HCT116 (cell line): ENCODE measurements around the gene IRX3. TPM values are rescaled to one million over a fixed set of nuclear protein-coding genes. Genes with fewer than 3 reads are reported as not detected.

Experiments
- ATAC-seq: fragments of 200-7000 bp; cut with Tn5 transposase; 2 replicates; pipeline ENCODE4 v1.9.1; 2020; ENCODE audit warnings: mild to moderate bottlenecking, moderate library complexity
- BruUV-seq: library from RNA; stranded (reverse); fragments of 400-500 nt; replicated peaks from 2 replicates; lab custom pipeline; 2021; lab: Mats Ljungman, UMichigan
- CTCF ChIA-PET: fragments of 300-600 bp; sonication (Branson Sonifier 250); formaldehyde crosslinking; loops from one replicate; lab custom pipeline; 2021; ENCODE audit warnings: antibody characterized with exemption; lab: Charles Lee
- POLR2A ChIA-PET: fragments of 300-600, 350-600 bp; sonication (Branson Sonifier 250); formaldehyde crosslinking; loops from one replicate; lab custom pipeline; 2021; ENCODE audit warnings: antibody characterized with exemption; lab: Charles Lee
- RAD21 ChIA-PET, 2 experiments: fragments of 300-600 bp; sonication (Branson Sonifier 250); formaldehyde crosslinking; loops; one replicate each; lab custom pipeline; 2023; ENCODE audit warnings: low total read pairs in 2 of 2; ENCODE audit not compliant: uncharacterized antibody in 2 of 2, unreplicated experiment in 2 of 2, low non-redundant PET in 1 of 2; lab: Charles Lee
- DNase-seq: peaks from one replicate; pipeline ENCODE4 v3.0.0-alpha.2; 2010; ENCODE audit warnings: low read depth, low spot score
- H2AFZ ChIP-seq: fragments of 200-600 bp; shearing (Covaris generic), sonication (generic); 2 replicates; pipeline ENCODE4 v1.6.1; 2017; ENCODE audit warnings: low read depth, mixed run types, mixed read lengths, antibody characterized with exemption, low read length; ENCODE audit not compliant: poor library complexity, severe bottlenecking
- H3K27ac ChIP-seq: 2 replicates; pipeline ENCODE4 v1.5.1; 2012; ENCODE audit warnings: low read depth, low read length
- H3K27me3 ChIP-seq: fragments of 200-600 bp; sonication (generic); 2 replicates; pipeline ENCODE4 v1.6.1; 2016; ENCODE audit warnings: mixed run types, low read length, mixed read lengths; ENCODE audit not compliant: insufficient read depth
- H3K36me3 ChIP-seq, 2 experiments: fragments of 200-500 bp in 1 of 2; fragments of 200-600 bp in 1 of 2; sonication (Bioruptor generic) in 1 of 2; sonication (generic) in 1 of 2; 2 replicates each; pipeline versions ENCODE4 v1.5.1 to v1.6.1; 2014 to 2016; ENCODE audit warnings: low read length in 2 of 2, inconsistent platforms in 1 of 2, mixed read lengths in 1 of 2, mixed run types in 1 of 2; ENCODE audit not compliant: insufficient read depth in 2 of 2, control insufficient read depth in 1 of 2
- H3K4me1 ChIP-seq, 2 experiments: fragments of 200-600 bp in 1 of 2; sonication (generic) in 1 of 2; 2 replicates each; pipeline versions ENCODE4 v1.5.1 to v1.6.1; 2012 to 2017; ENCODE audit warnings: low read length in 2 of 2, inconsistent platforms in 1 of 2, mild to moderate bottlenecking in 1 of 2, mixed read lengths in 1 of 2, mixed run types in 1 of 2, moderate library complexity in 1 of 2; ENCODE audit not compliant: insufficient read depth in 2 of 2, control insufficient read depth in 1 of 2
- H3K4me2 ChIP-seq: fragments of 200-600 bp; sonication (generic); 2 replicates; pipeline ENCODE4 v1.6.1; 2017; ENCODE audit warnings: mixed run types, low read length, mixed read lengths
- H3K4me3 ChIP-seq, 2 experiments: fragments of 200-600 bp in 1 of 2; sonication (generic) in 1 of 2; replicated peaks in 1 of 2; 2 replicates each; pipeline ENCODE4 v1.5.1; 2011 to 2016; ENCODE audit warnings: low read length in 2 of 2, control low read depth in 1 of 2, low read depth in 1 of 2, mild to moderate bottlenecking in 1 of 2, mixed read lengths in 1 of 2, mixed run types in 1 of 2
- H3K79me2 ChIP-seq: fragments of 200-600 bp; sonication (generic); 2 replicates; pipeline ENCODE4 v1.6.1; 2017; ENCODE audit warnings: mild to moderate bottlenecking, mixed run types, low read length, moderate library complexity, mixed read lengths; ENCODE audit not compliant: insufficient read depth
- H3K9ac ChIP-seq: fragments of 200-600 bp; sonication (generic); 2 replicates; pipeline ENCODE4 v1.6.1; 2016; ENCODE audit warnings: low read length, mixed read lengths
- H3K9me2 ChIP-seq: fragments of 200-600 bp; sonication (generic), shearing (Covaris generic); 2 replicates; pipeline ENCODE4 v1.6.1; 2017; ENCODE audit warnings: mixed run types, mild to moderate bottlenecking, moderate library complexity; ENCODE audit not compliant: insufficient read depth
- H3K9me3 ChIP-seq, 2 experiments: fragments of 200-500 bp in 1 of 2; fragments of 200-600 bp in 1 of 2; sonication (Bioruptor generic) in 1 of 2; sonication (generic) in 1 of 2; 2 replicates each; pipeline ENCODE4 v1.6.1; 2014 to 2017; ENCODE audit warnings: low read length in 2 of 2, mixed read lengths in 2 of 2, inconsistent platforms in 1 of 2, low read depth in 1 of 2, mild to moderate bottlenecking in 1 of 2, mixed run types in 1 of 2, moderate library complexity in 1 of 2; ENCODE audit not compliant: control insufficient read depth in 1 of 2, insufficient read depth in 1 of 2
- H4K20me1 ChIP-seq: fragments of 200-600 bp; sonication (generic), shearing (Covaris generic); 2 replicates; pipeline ENCODE4 v1.6.1; 2017; ENCODE audit warnings: mixed run types, mild to moderate bottlenecking, moderate library complexity; ENCODE audit not compliant: insufficient read depth
- CBX3 ChIP-seq: IDR thresholded peaks from 2 replicates; pipeline ENCODE4 v1.6.1; 2012; ENCODE audit warnings: low read depth
- CEBPB ChIP-seq: IDR thresholded peaks from 2 replicates; pipeline ENCODE4 v1.6.1; 2012; ENCODE audit warnings: low read depth
- EGR1 ChIP-seq: IDR thresholded peaks from 2 replicates; pipeline ENCODE4 v1.6.1; 2012; ENCODE audit warnings: low read depth
- ELF1 ChIP-seq: IDR thresholded peaks from 2 replicates; pipeline ENCODE4 v1.6.1; 2012; ENCODE audit warnings: low read depth, borderline replicate concordance
- MAX ChIP-seq: IDR thresholded peaks from 2 replicates; pipeline ENCODE4 v1.6.1; 2012
- POLR2AphosphoS5 ChIP-seq: IDR thresholded peaks from 2 replicates; pipeline ENCODE4 v1.6.1; 2011; ENCODE audit warnings: mild to moderate bottlenecking, low read depth, low read length, moderate library complexity
- SIN3A ChIP-seq: IDR thresholded peaks from 2 replicates; pipeline ENCODE4 v1.6.1; 2012; ENCODE audit warnings: low read depth
- SP1 ChIP-seq: IDR thresholded peaks from 2 replicates; pipeline ENCODE4 v1.6.1; 2012; ENCODE audit warnings: low read depth
- SRF ChIP-seq: IDR thresholded peaks from 2 replicates; pipeline ENCODE4 v1.6.1; 2012; ENCODE audit warnings: low read depth
- TCF7L2 ChIP-seq: IDR thresholded peaks from 2 replicates; pipeline ENCODE4 v1.7.0; 2011; ENCODE audit warnings: borderline replicate concordance, inconsistent platforms; ENCODE audit not compliant: insufficient read depth, insufficient read length; ENCODE audit errors: extremely low read depth
- YY1 ChIP-seq: IDR thresholded peaks from 2 replicates; pipeline ENCODE4 v1.6.1; 2011; ENCODE audit warnings: low read length, low read depth, moderate library complexity, mild to moderate bottlenecking; ENCODE audit not compliant: insufficient replicate concordance; ENCODE audit errors: extremely low read depth
- ZBTB33 ChIP-seq: IDR thresholded peaks from 2 replicates; pipeline ENCODE4 v1.6.1; 2011; ENCODE audit warnings: mild to moderate bottlenecking, low read length, moderate library complexity; ENCODE audit not compliant: insufficient replicate concordance; ENCODE audit errors: extremely low read depth
- ZFX ChIP-seq: fragments of 450-650 bp; IDR thresholded peaks from 2 replicates; pipeline ENCODE4 v1.6.1; 2017
- intact Hi-C: fragments of 100-400 bp; cut with micrococcal nuclease; formaldehyde crosslinking; loops from 2 replicates; pipeline ENCODE4 v1.10.0; 2022
- total RNA-seq: library from RNA; stranded (reverse); gene quantifications from one replicate; pipeline ENCODE4 v1.2.1, GENCODE V29; 2021; ENCODE audit not compliant: unreplicated experiment

Gene IRX3
- total RNA-seq, 1 experiment from 2014 or later, result 2.0 TPM

GRCh38 chr16:54236773-54237172, 49.8 kb downstream of the IRX3 start:
- CTCF ChIA-PET, result no interaction called here
- Histone ChIP-seq H3K36me3 (no peaks in the 10 kb centered on the region), H4K20me1 (no peaks in the 10 kb centered on the region), H3K4me1 (no peaks in the 10 kb centered on the region), H3K9me3 (no peaks in the 10 kb centered on the region), H3K9me2 (no peaks in the 10 kb centered on the region), H3K4me2 (no peak overlapping the region), H3K4me3 (no peak overlapping the region), H3K9ac (no peak overlapping the region), H3K79me2 (no peaks in the 10 kb centered on the region), H2AFZ (no peak overlapping the region), H3K27me3 (peaks cover 12% of the 10 kb centered on the region; the same call in 1 of the 2 replicates), H3K27ac (no peak overlapping the region)
- intact Hi-C loops, result no loop called here
- no peak for ATAC-seq
- POLR2A ChIA-PET, result no interaction called here
- TF ChIP-seq YY1 (no peak), POLR2AphosphoS5 (no peak), CEBPB (no peak), EGR1 (no peak), CBX3 (no peak), SP1 (no peak), MAX (no peak), SRF (no peak), ZFX (no peak), ELF1 (no peak)
- RAD21 ChIA-PET, result no interaction called here
- DNase-seq, result no peak
- no TSS peak for BruUV-seq

- no peak for ATAC-seq
- BruUV-seq, result no TSS peak
- intact Hi-C loops, result no loop called here
- Histone ChIP-seq H3K4me1 (no peaks in the 10 kb centered on the region), H3K79me2 (no peaks in the 10 kb centered on the region), H2AFZ (no peak overlapping the region), H3K4me3 (no peak overlapping the region), H3K4me2 (no peak overlapping the region), H3K9ac (no peak overlapping the region), H3K27ac (no peak overlapping the region), H3K27me3 (peaks cover 20% of the 10 kb centered on the region; the same call in 1 of the 2 replicates), H3K36me3 (no peaks in the 10 kb centered on the region)
- RAD21 ChIA-PET, result no interaction called here
- POLR2A ChIA-PET, result no interaction called here
- CTCF ChIA-PET, result no interaction called here
- no peak for TF ChIP-seq ZBTB33
- TF ChIP-seq TCF7L2, result no peak
- no peak for TF ChIP-seq SP1
- TF ChIP-seq SIN3A, result no peak
- TF ChIP-seq, all 23 proteins: peak for 0
- H3K9me2 ChIP-seq, result no peaks in the 10 kb centered on the region
- no peak for DNase-seq
- H4K20me1 ChIP-seq, result no peaks in the 10 kb centered on the region
- no peaks in the 10 kb centered on the region for H3K9me3 ChIP-seq
Observed at GRCh38 chr16:54233615-54234014, 53.0 kb downstream of the IRX3 start.
